ENCODE results near the gene PEX7. TPM values are rescaled to one million over a fixed set of nuclear protein-coding genes. Genes with fewer than 3 reads are reported as not detected.

PEX7 gene, protein sequence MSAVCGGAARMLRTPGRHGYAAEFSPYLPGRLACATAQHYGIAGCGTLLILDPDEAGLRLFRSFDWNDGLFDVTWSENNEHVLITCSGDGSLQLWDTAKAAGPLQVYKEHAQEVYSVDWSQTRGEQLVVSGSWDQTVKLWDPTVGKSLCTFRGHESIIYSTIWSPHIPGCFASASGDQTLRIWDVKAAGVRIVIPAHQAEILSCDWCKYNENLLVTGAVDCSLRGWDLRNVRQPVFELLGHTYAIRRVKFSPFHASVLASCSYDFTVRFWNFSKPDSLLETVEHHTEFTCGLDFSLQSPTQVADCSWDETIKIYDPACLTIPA
- 10.4 TPM for total RNA-seq

GRCh38 chr6:136822376-136823127 is at the start of gene PEX7:
TSS of gene PEX7 (plus strand) at chr6:136822592. CDS start at chr6:136822666, 74 bp downstream.
- H3K9me3 ChIP-seq (ENCODE audit: control insufficient read depth in 3 of 3, low read length in 3 of 3): no peaks in the 10 kb centered on the region
- peak within 1 kb of the TSS; percentile 81 to 97 (median 87) for H3K4me3 ChIP-seq (ENCODE audit: low read length in 3 of 3)
- H3K36me3 ChIP-seq (ENCODE audit: control insufficient read depth in 3 of 3, insufficient read depth in 3 of 3, low read length in 3 of 3): peaks cover 0 to 14% (median 9%) of the 10 kb centered on the region in 3 donors
- peak within 1 kb of the TSS; percentile 87 to 88 (median 88) for H3K9ac ChIP-seq (ENCODE audit: low read depth in 1 of 3, low read length in 3 of 3)
- peak within 1 kb of the TSS; percentile 85 for H3K27ac ChIP-seq (ENCODE audit: low read depth, low read length)
- no peaks in the 10 kb centered on the region for H3K27me3 ChIP-seq (ENCODE audit: control insufficient read depth in 3 of 3, insufficient read depth in 3 of 3, low read length in 3 of 3)
- peaks cover 13 to 30% (median 15%) of the 10 kb centered on the region in 3 donors for H3K4me1 ChIP-seq (ENCODE audit: control insufficient read depth in 3 of 3, insufficient read depth in 3 of 3, low read length in 3 of 3)

GRCh38 chr6:136772685-136773472 is 49.5 kb upstream of the PEX7 start:
- no peaks in the 10 kb centered on the region for H3K36me3 ChIP-seq (ENCODE audit: control insufficient read depth in 3 of 3, insufficient read depth in 3 of 3, low read length in 3 of 3)
- H3K27ac ChIP-seq (ENCODE audit: low read depth, low read length): no peak overlapping the region
- peaks cover 3 to 6% (median 5%) of the 10 kb centered on the region in 3 donors for H3K4me1 ChIP-seq (ENCODE audit: control insufficient read depth in 3 of 3, insufficient read depth in 3 of 3, low read length in 3 of 3)
- no peak overlapping the region for H3K9ac ChIP-seq (ENCODE audit: low read depth in 1 of 3, low read length in 3 of 3)
- H3K27me3 ChIP-seq (ENCODE audit: control insufficient read depth in 3 of 3, insufficient read depth in 3 of 3, low read length in 3 of 3): no peaks in the 10 kb centered on the region
- H3K9me3 ChIP-seq (ENCODE audit: control insufficient read depth in 3 of 3, low read length in 3 of 3): no peaks in the 10 kb centered on the region
- no peak overlapping the region for H3K4me3 ChIP-seq (ENCODE audit: low read length in 3 of 3)

- no peaks in the 10 kb centered on the region for H3K36me3 ChIP-seq (ENCODE audit: control insufficient read depth in 3 of 3, insufficient read depth in 3 of 3, low read length in 3 of 3)
- H3K4me3 ChIP-seq (ENCODE audit: low read length in 3 of 3): no peak overlapping the region
- H3K9me3 ChIP-seq (ENCODE audit: control insufficient read depth in 3 of 3, low read length in 3 of 3): no peaks in the 10 kb centered on the region
- H3K9ac ChIP-seq (ENCODE audit: low read depth in 1 of 3, low read length in 3 of 3): no peak overlapping the region
- H3K27me3 ChIP-seq (ENCODE audit: control insufficient read depth in 3 of 3, insufficient read depth in 3 of 3, low read length in 3 of 3): no peaks in the 10 kb centered on the region
- H3K4me1 ChIP-seq (ENCODE audit: control insufficient read depth in 3 of 3, insufficient read depth in 3 of 3, low read length in 3 of 3): peaks cover 3 to 6% (median 5%) of the 10 kb centered on the region in 3 donors
- no peak overlapping the region for H3K27ac ChIP-seq (ENCODE audit: low read depth, low read length)
These were observed 49.0 kb upstream of the PEX7 start for GRCh38 chr6:136773473-136773796.

DNA sequence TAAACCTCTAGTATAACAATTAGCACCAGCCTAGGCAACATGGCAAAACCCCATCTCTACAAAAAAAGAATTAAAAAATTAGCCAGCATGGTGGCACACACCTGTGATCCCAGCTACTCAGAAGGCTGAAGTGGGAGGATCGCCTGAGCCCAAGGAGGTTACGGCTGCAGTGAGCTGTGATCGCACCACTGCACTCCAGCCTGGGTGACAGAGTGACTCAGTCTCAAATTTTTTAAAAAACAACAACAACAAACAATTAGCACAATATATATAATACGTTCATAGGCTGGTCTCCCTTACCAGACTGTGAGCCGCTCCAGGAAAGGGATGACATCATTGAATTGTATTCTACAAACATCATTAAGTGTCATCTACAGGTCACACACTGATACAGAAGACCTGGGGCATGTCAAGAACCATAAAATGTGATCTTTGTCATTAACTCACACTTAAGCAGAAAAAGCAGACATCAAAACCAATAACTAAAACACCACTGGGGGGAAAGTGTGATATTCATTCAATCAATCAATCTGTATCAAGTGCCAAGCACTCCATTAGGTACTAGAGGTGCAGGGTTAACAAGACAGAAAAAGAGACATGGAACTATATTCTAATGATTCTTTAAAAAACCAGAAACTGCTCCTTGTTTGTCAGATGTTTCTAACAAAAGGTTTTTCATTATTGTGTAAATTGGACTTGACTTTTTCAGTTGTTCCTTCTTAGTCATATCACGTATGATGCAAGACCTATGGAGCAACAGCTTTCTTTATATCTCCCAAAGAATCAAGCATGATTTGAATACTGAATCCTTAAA is 48.0 kb upstream of the PEX7 start:
- Histone ChIP-seq H3K27me3 (ENCODE audit: control insufficient read depth in 3 of 3, insufficient read depth in 3 of 3, low read length in 3 of 3) (no peaks in the 10 kb centered on the region), H3K4me1 (ENCODE audit: control insufficient read depth in 3 of 3, insufficient read depth in 3 of 3, low read length in 3 of 3) (peaks cover 3 to 6% (median 5%) of the 10 kb centered on the region in 3 donors), H3K27ac (ENCODE audit: low read depth, low read length) (no peak overlapping the region), H3K36me3 (ENCODE audit: control insufficient read depth in 3 of 3, insufficient read depth in 3 of 3, low read length in 3 of 3) (no peaks in the 10 kb centered on the region), H3K9me3 (ENCODE audit: control insufficient read depth in 3 of 3, low read length in 3 of 3) (no peaks in the 10 kb centered on the region), H3K9ac (ENCODE audit: low read depth in 1 of 3, low read length in 3 of 3) (no peak overlapping the region), H3K4me3 (ENCODE audit: low read length in 3 of 3) (no peak overlapping the region)

DNA sequence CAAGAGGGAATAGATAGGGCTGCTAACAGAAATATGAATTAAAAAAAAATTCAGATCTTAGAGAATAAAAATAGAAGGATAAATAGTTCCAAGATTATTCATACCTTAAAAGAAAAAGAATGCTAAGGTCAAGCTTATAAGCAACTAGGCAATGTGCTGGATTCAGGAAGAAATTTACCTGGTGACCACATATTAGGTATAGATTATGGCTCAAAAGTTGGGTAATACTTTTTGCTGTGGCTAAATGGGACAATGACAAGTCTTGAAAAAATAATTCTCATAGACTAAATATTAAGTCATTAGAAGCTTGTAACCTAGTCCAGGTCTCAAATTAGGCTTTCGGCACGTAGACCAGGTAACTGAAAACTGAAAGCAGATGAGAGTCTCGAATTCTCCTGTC is 47.3 kb upstream of the PEX7 start:
- no peaks in the 10 kb centered on the region for H3K36me3 ChIP-seq (ENCODE audit: control insufficient read depth in 3 of 3, insufficient read depth in 3 of 3, low read length in 3 of 3)
- H3K4me3 ChIP-seq (ENCODE audit: low read length in 3 of 3): no peak overlapping the region
- no peaks in the 10 kb centered on the region for H3K9me3 ChIP-seq (ENCODE audit: control insufficient read depth in 3 of 3, low read length in 3 of 3)
- no peaks in the 10 kb centered on the region for H3K27me3 ChIP-seq (ENCODE audit: control insufficient read depth in 3 of 3, insufficient read depth in 3 of 3, low read length in 3 of 3)
- peaks cover 3 to 6% (median 5%) of the 10 kb centered on the region in 3 donors for H3K4me1 ChIP-seq (ENCODE audit: control insufficient read depth in 3 of 3, insufficient read depth in 3 of 3, low read length in 3 of 3)
- H3K9ac ChIP-seq (ENCODE audit: low read depth in 1 of 3, low read length in 3 of 3): no peak overlapping the region
- no peak overlapping the region for H3K27ac ChIP-seq (ENCODE audit: low read depth, low read length)

DNA sequence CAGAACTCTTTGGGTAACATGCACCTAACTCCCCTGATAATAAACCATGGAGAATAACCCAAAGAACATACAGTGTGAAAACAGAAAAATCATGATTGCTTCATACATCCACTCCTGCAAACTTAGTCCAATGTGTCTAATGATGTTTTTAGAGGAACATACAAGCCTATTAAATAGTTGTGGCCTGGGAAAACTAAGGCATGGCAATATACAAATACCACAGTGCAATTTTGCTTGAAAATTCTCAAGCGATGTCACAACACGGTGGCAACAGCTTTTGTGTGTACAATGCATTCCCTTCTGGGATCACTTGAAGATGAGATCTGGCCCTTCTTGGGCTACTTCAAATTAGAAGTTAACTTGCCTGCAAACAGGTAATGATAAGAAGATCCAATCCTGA is 46.8 kb upstream of the PEX7 start:
- no peaks in the 10 kb centered on the region for H3K36me3 ChIP-seq (ENCODE audit: control insufficient read depth in 3 of 3, insufficient read depth in 3 of 3, low read length in 3 of 3)
- peaks cover 3 to 6% (median 5%) of the 10 kb centered on the region in 3 donors for H3K4me1 ChIP-seq (ENCODE audit: control insufficient read depth in 3 of 3, insufficient read depth in 3 of 3, low read length in 3 of 3)
- H3K27me3 ChIP-seq (ENCODE audit: control insufficient read depth in 3 of 3, insufficient read depth in 3 of 3, low read length in 3 of 3): no peaks in the 10 kb centered on the region
- no peak overlapping the region for H3K27ac ChIP-seq (ENCODE audit: low read depth, low read length)
- H3K4me3 ChIP-seq (ENCODE audit: low read length in 3 of 3): no peak overlapping the region
- no peak overlapping the region for H3K9ac ChIP-seq (ENCODE audit: low read depth in 1 of 3, low read length in 3 of 3)
- no peaks in the 10 kb centered on the region for H3K9me3 ChIP-seq (ENCODE audit: control insufficient read depth in 3 of 3, low read length in 3 of 3)

- no peak overlapping the region for H3K9ac ChIP-seq (ENCODE audit: low read depth in 1 of 3, low read length in 3 of 3)
- no peaks in the 10 kb centered on the region for H3K36me3 ChIP-seq (ENCODE audit: control insufficient read depth in 3 of 3, insufficient read depth in 3 of 3, low read length in 3 of 3)
- H3K9me3 ChIP-seq (ENCODE audit: control insufficient read depth in 3 of 3, low read length in 3 of 3): no peaks in the 10 kb centered on the region
- no peak overlapping the region for H3K27ac ChIP-seq (ENCODE audit: low read depth, low read length)
- H3K4me1 ChIP-seq (ENCODE audit: control insufficient read depth in 3 of 3, insufficient read depth in 3 of 3, low read length in 3 of 3): peaks cover 3 to 6% (median 5%) of the 10 kb centered on the region in 3 donors
- H3K27me3 ChIP-seq (ENCODE audit: control insufficient read depth in 3 of 3, insufficient read depth in 3 of 3, low read length in 3 of 3): no peaks in the 10 kb centered on the region
- no peak overlapping the region for H3K4me3 ChIP-seq (ENCODE audit: low read length in 3 of 3)
These were observed 44.7 kb upstream of the PEX7 start for GRCh38 chr6:136777651-136778050.

- Histone ChIP-seq H3K27ac (ENCODE audit: low read depth, low read length) (no peak overlapping the region), H3K4me1 (ENCODE audit: control insufficient read depth in 3 of 3, insufficient read depth in 3 of 3, low read length in 3 of 3) (peaks cover 3 to 11% (median 9%) of the 10 kb centered on the region in 3 donors)
These were observed 42.7 kb upstream of the PEX7 start for GRCh38 chr6:136779682-136780081.

GRCh38 chr6:136780972-136781371 is 41.4 kb upstream of the PEX7 start:
- H3K4me3 ChIP-seq (ENCODE audit: low read length in 3 of 3): no peak overlapping the region
- no peaks in the 10 kb centered on the region for H3K36me3 ChIP-seq (ENCODE audit: control insufficient read depth in 3 of 3, insufficient read depth in 3 of 3, low read length in 3 of 3)
- no peak overlapping the region for H3K9ac ChIP-seq (ENCODE audit: low read depth in 1 of 3, low read length in 3 of 3)
- H3K9me3 ChIP-seq (ENCODE audit: control insufficient read depth in 3 of 3, low read length in 3 of 3): no peaks in the 10 kb centered on the region
- H3K27me3 ChIP-seq (ENCODE audit: control insufficient read depth in 3 of 3, insufficient read depth in 3 of 3, low read length in 3 of 3): no peaks in the 10 kb centered on the region
- H3K27ac ChIP-seq (ENCODE audit: low read depth, low read length): no peak overlapping the region
- peaks cover 3 to 13% (median 6%) of the 10 kb centered on the region in 3 donors for H3K4me1 ChIP-seq (ENCODE audit: control insufficient read depth in 3 of 3, insufficient read depth in 3 of 3, low read length in 3 of 3)

More at GRCh38 chr6:136779682-136780081, 42.7 kb upstream of the PEX7 start:
- no peaks in the 10 kb centered on the region for H3K36me3 ChIP-seq (ENCODE audit: control insufficient read depth in 3 of 3, insufficient read depth in 3 of 3, low read length in 3 of 3)
- H3K27me3 ChIP-seq (ENCODE audit: control insufficient read depth in 3 of 3, insufficient read depth in 3 of 3, low read length in 3 of 3): no peaks in the 10 kb centered on the region
- no peak overlapping the region for H3K4me3 ChIP-seq (ENCODE audit: low read length in 3 of 3)
- H3K9ac ChIP-seq (ENCODE audit: low read depth in 1 of 3, low read length in 3 of 3): no peak overlapping the region
- no peaks in the 10 kb centered on the region for H3K9me3 ChIP-seq (ENCODE audit: control insufficient read depth in 3 of 3, low read length in 3 of 3)

Measured in skeletal muscle tissue (tissue), 4 donors.